Activated CD4-positive, alpha-beta memory T cell treated with anti-CD3 and anti-CD28 coated beads, Interleukin-2, amount 10 ng/mL, durations not matched to agents 7 days and 5 days (primary cell): ENCODE measurements around the gene TNFRSF21. TPM values are rescaled to one million over a fixed set of nuclear protein-coding genes. Genes with fewer than 3 reads are reported as not detected.
"Not testable (repeated sequence)": the region's sequence is repeated elsewhere in the genome, so short reads cannot be mapped to it uniquely, and the experiment has no call there.

Source experiments
- CTCF ChIA-PET: fragments of 350-600 bp; sonication (Branson Sonifier 250); formaldehyde crosslinking; loops from one replicate; lab custom pipeline; 2021; ENCODE audit warnings: antibody characterized with exemption, inconsistent platforms; lab: Charles Lee
- POLR2A ChIA-PET: fragments of 350-600 bp; sonication (Branson Sonifier 250); formaldehyde crosslinking; loops from one replicate; lab custom pipeline; 2021; ENCODE audit warnings: antibody characterized with exemption; lab: Charles Lee
- DNase-seq: peaks from one replicate; pipeline ENCODE4 v3.0.0-alpha.2; 2020
- H3K27ac Mint-ChIP-seq: one replicate; pipeline ENCODE4 v1.8.0; 2021; ENCODE audit warnings: mild to moderate bottlenecking, mixed read lengths
- H3K27me3 Mint-ChIP-seq: one replicate; pipeline ENCODE4 v1.8.0; 2021; ENCODE audit warnings: mixed read lengths
- H3K36me3 Mint-ChIP-seq: one replicate; pipeline ENCODE4 v1.8.0; 2021; ENCODE audit warnings: low read depth, mixed read lengths
- H3K4me1 Mint-ChIP-seq: one replicate; pipeline ENCODE4 v1.8.0; 2021; ENCODE audit warnings: mixed read lengths
- H3K4me3 Mint-ChIP-seq: one replicate; pipeline ENCODE4 v1.8.0; 2021; ENCODE audit warnings: mild to moderate bottlenecking, mixed read lengths
- H3K9me3 Mint-ChIP-seq: one replicate; pipeline ENCODE4 v1.8.0; 2021; ENCODE audit warnings: mixed read lengths
- total RNA-seq, 2 experiments: library from RNA; stranded (reverse); gene quantifications; one replicate each; pipeline ENCODE4 v1.2.3, GENCODE V29; 2021

Gene TNFRSF21
- total RNA-seq, 2 experiments from 2014 or later, result 0.18 TPM; not detected in 1

GRCh38 chr6:47292944-47293343 lies 16.8 kb downstream of the TNFRSF21 start:
- peaks cover 2% of the 10 kb centered on the region for H3K27me3 Mint-ChIP-seq
- ChIA-PET POLR2A (no interaction called here), CTCF (no interaction called here)
- no peak overlapping the region for H3K27ac Mint-ChIP-seq
- no peaks in the 10 kb centered on the region for H3K4me1 Mint-ChIP-seq
- no peaks in the 10 kb centered on the region for H3K36me3 Mint-ChIP-seq
- no peak overlapping the region for H3K4me3 Mint-ChIP-seq
- no peak for DNase-seq
- no peaks in the 10 kb centered on the region for H3K9me3 Mint-ChIP-seq

GRCh38 chr6:47292027-47292426 lies 17.7 kb downstream of the TNFRSF21 start:
- no peak overlapping the region for H3K4me3 Mint-ChIP-seq
- H3K27me3 Mint-ChIP-seq, result peaks cover 2% of the 10 kb centered on the region
- H3K9me3 Mint-ChIP-seq, result no peaks in the 10 kb centered on the region
- POLR2A ChIA-PET, result no interaction called here
- no peaks in the 10 kb centered on the region for H3K36me3 Mint-ChIP-seq
- H3K4me1 Mint-ChIP-seq, result no peaks in the 10 kb centered on the region
- CTCF ChIA-PET, result no interaction called here
- no peak overlapping the region for H3K27ac Mint-ChIP-seq
- DNase-seq, result no peak

GRCh38 chr6:47290124-47290834 lies 19.4 kb downstream of the TNFRSF21 start:
- H3K27ac Mint-ChIP-seq, result no peak overlapping the region
- H3K9me3 Mint-ChIP-seq, result no peaks in the 10 kb centered on the region
- ChIA-PET POLR2A (no interaction called here), CTCF (interaction anchor here (0.6 kb wide), 1 partner anchor 77 kb away, joined by 3 read pairs; no protein-coding TSS in a partner anchor)
- H3K27me3 Mint-ChIP-seq, result peaks cover 2% of the 10 kb centered on the region
- H3K4me1 Mint-ChIP-seq, result no peaks in the 10 kb centered on the region
- H3K4me3 Mint-ChIP-seq, result no peak overlapping the region
- H3K36me3 Mint-ChIP-seq, result no peaks in the 10 kb centered on the region
- no peak for DNase-seq

GRCh38 chr6:47288267-47289090 lies 21.2 kb downstream of the TNFRSF21 start:
- DNase-seq, result no peak
- Mint-ChIP-seq H3K4me1 (no peaks in the 10 kb centered on the region), H3K4me3 (no peak overlapping the region), H3K36me3 (no peaks in the 10 kb centered on the region), H3K9me3 (no peaks in the 10 kb centered on the region), H3K27ac (no peak overlapping the region), H3K27me3 (no peaks in the 10 kb centered on the region)
- ChIA-PET POLR2A (no interaction called here), CTCF (no interaction called here)

- CTCF ChIA-PET, result no interaction called here
- no peaks in the 10 kb centered on the region for H3K9me3 Mint-ChIP-seq
- H3K36me3 Mint-ChIP-seq, result no peaks in the 10 kb centered on the region
- H3K4me3 Mint-ChIP-seq, result no peak overlapping the region
- DNase-seq, result no peak
- H3K27ac Mint-ChIP-seq, result no peak overlapping the region
- no peaks in the 10 kb centered on the region for H3K4me1 Mint-ChIP-seq
- POLR2A ChIA-PET, result no interaction called here
- no peaks in the 10 kb centered on the region for H3K27me3 Mint-ChIP-seq
Observed at GRCh38 chr6:47286301-47286700, 23.4 kb downstream of the TNFRSF21 start.

- Mint-ChIP-seq H3K27me3 (no peaks in the 10 kb centered on the region), H3K4me3 (no peak overlapping the region), H3K27ac (no peak overlapping the region), H3K9me3 (no peaks in the 10 kb centered on the region), H3K4me1 (no peaks in the 10 kb centered on the region), H3K36me3 (no peaks in the 10 kb centered on the region)
- CTCF ChIA-PET, result no interaction called here
- POLR2A ChIA-PET, result no interaction called here
- DNase-seq, result no peak
Observed at GRCh38 chr6:47283993-47284392, 25.7 kb downstream of the TNFRSF21 start.

GRCh38 chr6:47278545-47278944 lies 31.2 kb downstream of the TNFRSF21 start:
- DNase-seq, result no peak
- no peaks in the 10 kb centered on the region for H3K27me3 Mint-ChIP-seq
- no peak overlapping the region for H3K27ac Mint-ChIP-seq
- peaks cover 3% of the 10 kb centered on the region for H3K9me3 Mint-ChIP-seq
- ChIA-PET CTCF (no interaction called here), POLR2A (no interaction called here)
- H3K4me1 Mint-ChIP-seq, result no peaks in the 10 kb centered on the region
- no peak overlapping the region for H3K4me3 Mint-ChIP-seq
- H3K36me3 Mint-ChIP-seq, result no peaks in the 10 kb centered on the region

- H3K9me3 Mint-ChIP-seq, result peaks cover 3% of the 10 kb centered on the region
- H3K4me3 Mint-ChIP-seq, result no peak overlapping the region
- ChIA-PET CTCF (no interaction called here), POLR2A (no interaction called here)
- H3K36me3 Mint-ChIP-seq, result no peaks in the 10 kb centered on the region
- H3K27ac Mint-ChIP-seq, result no peak overlapping the region
- no peaks in the 10 kb centered on the region for H3K27me3 Mint-ChIP-seq
- no peaks in the 10 kb centered on the region for H3K4me1 Mint-ChIP-seq
- no peak for DNase-seq
Observed at GRCh38 chr6:47277702-47278101, 32.0 kb downstream of the TNFRSF21 start.

- ChIA-PET POLR2A (no interaction called here), CTCF (no interaction called here)
- H3K4me1 Mint-ChIP-seq, result no peaks in the 10 kb centered on the region
- peaks cover 3% of the 10 kb centered on the region for H3K9me3 Mint-ChIP-seq
- H3K27me3 Mint-ChIP-seq, result peaks cover 2% of the 10 kb centered on the region
- DNase-seq, result no peak
- H3K36me3 Mint-ChIP-seq, result no peaks in the 10 kb centered on the region
- H3K4me3 Mint-ChIP-seq, result no peak overlapping the region
- no peak overlapping the region for H3K27ac Mint-ChIP-seq
Observed at GRCh38 chr6:47276377-47276776, 33.3 kb downstream of the TNFRSF21 start.

- H3K36me3 Mint-ChIP-seq, result no peaks in the 10 kb centered on the region
- H3K4me1 Mint-ChIP-seq, result no peaks in the 10 kb centered on the region
- H3K9me3 Mint-ChIP-seq, result peaks cover 3% of the 10 kb centered on the region
- peaks cover 2% of the 10 kb centered on the region for H3K27me3 Mint-ChIP-seq
- no peak overlapping the region for H3K27ac Mint-ChIP-seq
- ChIA-PET CTCF (no interaction called here), POLR2A (no interaction called here)
- no peak for DNase-seq
- H3K4me3 Mint-ChIP-seq, result no peak overlapping the region
Observed at GRCh38 chr6:47275640-47276039, 34.1 kb downstream of the TNFRSF21 start.

- H3K27ac Mint-ChIP-seq, H3K9me3 Mint-ChIP-seq, H3K36me3 Mint-ChIP-seq, H3K4me1 Mint-ChIP-seq, CTCF ChIA-PET, POLR2A ChIA-PET, H3K27me3 Mint-ChIP-seq, H3K4me3 Mint-ChIP-seq, DNase-seq: not testable (repeated sequence)
Observed at GRCh38 chr6:47275132-47275531, 34.6 kb downstream of the TNFRSF21 start.

GRCh38 chr6:47268572-47269187 lies 41.0 kb downstream of the TNFRSF21 start:
- ChIA-PET CTCF (interaction anchor here (0.5 kb wide), 1 partner anchor 223 kb away, joined by 3 read pairs; no protein-coding TSS in a partner anchor), POLR2A (no interaction called here)
- H3K27ac Mint-ChIP-seq, result no peak overlapping the region

GRCh38 chr6:47267301-47267700 lies 42.4 kb downstream of the TNFRSF21 start:
- POLR2A ChIA-PET, result no interaction called here
- peaks cover 3% of the 10 kb centered on the region for H3K27me3 Mint-ChIP-seq
- H3K9me3 Mint-ChIP-seq, result no peaks in the 10 kb centered on the region
- no peaks in the 10 kb centered on the region for H3K36me3 Mint-ChIP-seq
- H3K27ac Mint-ChIP-seq, result no peak overlapping the region
- no peak overlapping the region for H3K4me3 Mint-ChIP-seq
- CTCF ChIA-PET, result no interaction called here
- H3K4me1 Mint-ChIP-seq, result no peaks in the 10 kb centered on the region
- DNase-seq, result no peak

More at GRCh38 chr6:47268572-47269187, 41.0 kb downstream of the TNFRSF21 start:
- Mint-ChIP-seq H3K27me3 (peaks cover 2% of the 10 kb centered on the region), H3K4me3 (no peak overlapping the region), H3K36me3 (no peaks in the 10 kb centered on the region), H3K9me3 (no peaks in the 10 kb centered on the region), H3K4me1 (no peaks in the 10 kb centered on the region)
- DNase-seq, result no peak
